Loucy (cell line): ENCODE measurements around the gene AP4B1.

Source experiments
- CTCF ChIP-seq: fragments of 200-600 bp; sonication (generic); conservative IDR thresholded peaks from 2 replicates; pipeline ENCODE4 v1.5.1; 2014; ENCODE audit warnings: mild to moderate bottlenecking, antibody characterized with exemption, low read length
- EZH2phosphoT487 ChIP-seq: fragments of 200-600 bp; IDR thresholded peaks from 2 replicates; pipeline ENCODE4 v1.6.1; 2018; ENCODE audit warnings: antibody characterized with exemption, mild to moderate bottlenecking, moderate library complexity, borderline replicate concordance

GRCh38 chr1:113934006-113934405, 29.4 kb upstream of the AP4B1 start:
- TF ChIP-seq CTCF (no peak), EZH2phosphoT487 (no peak)
